Body of pancreas (tissue), 4 donors: Measurements from ENCODE around the gene SLC37A2.

Experiments used
- CTCF ChIP-seq, 7 experiments: fragments of 450-650 bp in 4 of 7; fragments of 200-600 bp in 3 of 7; sonication (generic) in 3 of 7; IDR thresholded peaks; one replicate each; pipeline ENCODE4 v1.5.1; 2016 to 2019; ENCODE audit warnings: antibody characterized with exemption in 7 of 7
- POLR2A ChIP-seq, 3 donors: fragments of 450-650 bp; IDR thresholded peaks; one replicate each; pipeline ENCODE4 v1.6.1; 2016; ENCODE audit warnings: antibody characterized with exemption in 3 of 3, mild to moderate bottlenecking in 2 of 3

DNA sequence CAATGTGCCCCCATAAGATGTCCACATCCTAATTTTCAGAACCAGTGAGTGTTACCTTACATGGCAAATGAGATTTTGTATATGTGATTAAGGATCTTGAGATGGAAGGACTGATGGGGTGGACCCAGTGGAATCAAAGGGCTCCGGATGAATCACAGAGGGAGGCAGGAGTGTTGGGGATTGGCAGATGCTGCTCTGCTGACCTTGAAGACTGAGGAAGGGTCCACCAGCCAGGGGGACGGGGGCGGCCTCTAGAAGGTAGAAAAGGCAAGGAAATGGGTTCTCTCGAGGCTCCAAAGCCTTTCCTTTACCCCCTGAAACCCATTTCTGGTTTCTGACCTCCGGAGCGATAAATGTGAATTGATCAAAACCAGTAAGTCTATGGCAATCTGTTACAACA lies 29.6 kb downstream of the SLC37A2 start:
- TF ChIP-seq CTCF (IDR thresholded peaks at IDR 0.05): no peak
- TF ChIP-seq POLR2A (IDR thresholded peaks at IDR 0.05): no peak
